HG03066 (cell line): ENCODE results near the gene SYNM.
"Not testable (repeated sequence)": the region's sequence is repeated elsewhere in the genome, so short reads cannot be mapped to it uniquely, and the experiment has no call there.

Experiments
- ATAC-seq: cut with Tn5 transposase; IDR thresholded peaks from one replicate; pipeline ENCODE4 v1.9.1; 2021; ENCODE audit warnings: low read depth; ENCODE audit not compliant: unreplicated experiment

SYNM gene

DNA sequence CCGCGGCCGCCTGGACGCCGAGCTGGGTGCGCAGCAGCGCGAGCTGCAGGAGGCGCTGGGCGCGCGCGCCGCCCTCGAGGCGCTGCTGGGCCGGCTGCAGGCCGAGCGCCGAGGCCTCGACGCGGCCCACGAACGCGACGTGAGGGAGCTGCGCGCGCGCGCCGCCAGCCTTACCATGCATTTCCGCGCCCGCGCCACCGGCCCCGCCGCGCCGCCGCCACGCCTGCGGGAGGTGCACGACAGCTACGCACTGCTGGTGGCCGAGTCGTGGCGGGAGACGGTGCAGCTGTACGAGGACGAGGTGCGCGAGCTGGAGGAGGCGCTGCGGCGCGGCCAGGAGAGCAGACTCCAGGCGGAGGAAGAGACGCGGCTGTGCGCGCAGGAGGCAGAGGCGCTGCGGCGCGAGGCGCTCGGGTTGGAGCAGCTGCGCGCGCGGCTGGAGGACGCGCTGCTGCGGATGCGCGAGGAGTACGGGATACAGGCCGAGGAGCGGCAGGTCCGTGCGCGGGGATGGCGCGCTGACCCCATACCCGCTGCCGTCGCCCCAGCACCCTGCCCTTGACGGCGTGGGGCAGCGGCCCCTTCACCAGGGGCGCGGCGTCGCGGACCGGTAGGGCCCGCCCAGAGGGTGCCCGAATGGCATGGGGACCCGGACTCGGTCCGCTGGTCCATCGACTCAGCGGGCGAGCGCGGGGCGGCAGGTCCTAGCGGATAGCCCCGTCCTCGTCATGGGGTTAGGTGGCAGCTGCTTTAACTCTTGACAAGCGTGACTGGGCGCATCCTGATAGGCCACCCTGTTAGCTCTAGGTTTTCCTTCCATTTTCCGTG, 848 bp downstream of the SYNM start:
- peak; percentile 41 for ATAC-seq

DNA sequence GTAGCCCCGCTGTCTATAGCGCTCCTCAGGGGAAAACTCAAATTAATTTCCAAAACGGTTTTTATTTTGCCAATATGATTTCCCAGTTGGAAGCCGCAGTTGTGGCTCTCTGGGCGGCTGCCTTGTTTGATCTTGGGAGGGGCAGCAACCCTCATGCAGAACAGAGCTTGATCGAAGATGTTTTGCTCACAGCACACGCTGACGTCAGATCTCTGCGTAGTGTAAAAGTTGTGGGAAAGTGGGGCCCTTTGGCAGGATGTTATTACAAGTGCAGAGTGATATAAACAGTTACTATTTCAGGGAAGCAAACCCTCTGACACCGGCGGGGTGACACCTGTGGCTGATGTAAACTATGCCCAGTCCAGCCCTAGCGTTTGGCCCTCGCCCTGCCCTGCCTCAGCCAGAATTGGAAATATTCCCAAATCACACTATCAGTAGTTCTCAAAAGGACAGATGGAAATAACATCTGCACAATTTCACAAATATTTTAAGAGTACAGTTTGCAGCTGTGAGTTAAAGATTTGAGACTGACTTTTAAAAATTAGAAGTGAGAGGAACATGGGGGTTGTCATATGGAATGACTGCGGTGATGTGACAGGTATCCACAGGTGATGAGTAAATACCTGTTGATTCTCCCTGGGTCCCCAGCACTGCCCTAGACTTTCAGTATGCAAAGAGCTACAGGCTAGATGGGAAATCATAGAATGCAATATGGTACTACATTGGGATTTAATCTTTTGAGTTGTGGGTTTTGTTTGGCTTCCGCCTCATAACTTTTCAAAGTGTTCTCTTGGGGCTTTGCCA, 1.7 kb downstream of the SYNM start:
- ATAC-seq, result no peak

DNA sequence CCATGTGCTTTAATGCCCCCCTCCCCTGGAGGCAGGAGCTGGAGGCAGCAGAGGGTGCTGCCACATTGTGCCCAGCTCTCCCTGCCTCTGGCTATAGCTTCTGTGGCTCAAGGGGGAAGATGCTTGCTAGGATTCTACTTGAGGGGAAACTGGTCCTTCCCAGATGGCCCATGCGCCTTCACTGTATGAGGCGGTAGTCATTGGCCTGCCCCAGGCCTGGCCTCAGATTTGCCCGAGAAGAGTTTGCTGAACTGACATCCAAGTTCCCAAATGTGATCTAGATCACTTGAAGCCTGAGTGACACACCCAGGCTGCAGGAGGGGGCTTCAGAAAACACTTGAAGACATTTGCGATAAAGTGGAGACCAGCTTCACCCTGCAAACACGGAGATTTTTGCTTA, 4.1 kb downstream of the SYNM start:
- ATAC-seq, result no peak

DNA sequence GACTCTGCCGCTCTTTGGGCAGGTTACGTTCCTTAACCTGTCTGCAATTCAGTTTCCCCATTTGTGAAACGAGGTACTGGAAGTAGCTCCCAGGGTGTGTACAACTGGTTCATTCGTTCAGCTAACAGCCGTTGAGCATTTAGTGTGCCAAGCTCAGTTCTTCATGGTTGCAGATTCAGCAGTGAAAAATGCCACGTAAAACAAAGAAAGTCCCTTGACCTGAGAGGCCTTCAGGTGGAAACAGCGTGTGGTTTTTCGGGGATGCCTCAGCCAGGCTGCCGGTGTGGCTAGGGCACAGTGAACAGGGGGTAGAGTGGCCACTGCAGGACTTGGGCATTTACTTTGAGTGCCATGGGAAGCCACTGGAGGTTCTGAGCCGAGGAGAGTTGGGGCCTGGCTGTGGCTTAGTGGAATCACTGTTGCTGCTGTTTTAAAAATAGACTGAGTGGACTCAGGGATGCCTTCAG, 4.7 kb downstream of the SYNM start:
- ATAC-seq, result no peak

DNA sequence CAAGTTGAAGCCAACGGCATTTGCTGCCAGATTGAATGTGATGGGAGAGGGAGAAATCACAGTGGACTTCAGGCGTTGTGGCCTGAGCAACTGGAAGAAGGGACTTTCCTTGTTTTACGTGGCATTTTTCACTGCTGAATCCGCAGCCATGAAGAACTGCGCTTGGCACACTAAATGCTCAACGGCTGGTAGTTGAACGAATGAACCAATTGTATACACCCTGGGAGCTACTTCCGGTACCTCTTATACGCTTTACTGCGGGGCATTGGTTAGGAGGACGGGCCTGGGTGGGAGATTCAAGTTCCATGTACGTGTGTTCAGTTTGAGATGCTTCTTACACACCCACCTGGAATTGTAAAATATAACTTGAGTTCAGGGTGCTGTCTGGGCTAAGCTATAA, 5.2 kb downstream of the SYNM start:
- ATAC-seq, result no peak

DNA sequence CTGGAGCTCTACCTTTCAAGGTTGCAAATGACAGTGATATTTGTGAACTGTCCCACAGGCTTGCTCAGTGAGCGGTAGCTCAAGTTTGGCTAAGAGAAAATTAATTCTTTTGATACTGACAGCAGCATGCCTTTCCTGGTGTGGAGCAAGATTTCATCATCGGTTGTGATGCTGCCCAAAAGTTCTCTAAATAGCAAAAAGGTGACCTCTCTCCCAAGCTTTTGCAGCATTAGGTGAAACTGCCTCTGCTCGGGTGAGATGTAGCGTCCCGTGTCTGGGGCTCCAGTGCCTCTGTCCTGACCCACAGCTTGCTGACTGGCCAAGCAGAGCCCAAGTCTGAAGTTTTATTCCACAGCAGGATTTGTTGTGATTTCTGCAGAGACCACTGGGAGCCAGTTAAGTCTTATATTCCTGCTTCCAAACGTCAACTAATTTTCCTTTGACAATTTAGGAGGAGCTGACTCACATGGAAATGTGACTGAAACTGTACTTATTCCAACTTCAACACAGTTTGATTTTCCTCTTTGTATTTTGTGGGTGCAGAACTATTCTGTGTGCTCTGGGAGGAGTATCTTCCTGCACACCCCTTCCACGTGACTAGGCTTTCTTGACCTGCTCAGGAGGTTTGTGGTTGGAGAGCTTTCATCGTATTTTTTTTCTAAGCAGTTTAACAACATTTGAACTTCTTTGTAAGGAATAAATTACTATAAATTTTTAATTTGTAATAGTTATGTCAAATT, 5.9 kb downstream of the SYNM start:
- ATAC-seq, result no peak

DNA sequence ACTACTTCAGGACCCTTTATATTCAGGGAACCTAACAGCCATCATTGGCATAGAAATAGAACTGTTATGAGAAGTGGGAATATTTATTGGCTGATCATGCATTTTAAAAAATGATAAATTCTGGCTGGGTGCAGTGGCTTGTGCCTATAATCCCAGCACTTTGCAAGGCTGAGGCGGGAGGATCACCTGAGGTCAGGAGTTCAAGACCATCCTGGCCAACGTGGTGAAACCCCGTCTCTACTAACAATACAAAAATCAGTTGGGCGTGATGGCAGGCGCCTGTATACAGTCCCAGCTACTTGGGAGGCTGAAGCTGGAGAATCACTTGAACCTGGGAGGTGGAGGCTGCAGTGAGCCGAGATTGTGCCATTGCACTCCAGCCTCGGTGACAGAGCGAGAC, 6.8 kb downstream of the SYNM start:
- ATAC-seq, result not testable (repeated sequence)

DNA sequence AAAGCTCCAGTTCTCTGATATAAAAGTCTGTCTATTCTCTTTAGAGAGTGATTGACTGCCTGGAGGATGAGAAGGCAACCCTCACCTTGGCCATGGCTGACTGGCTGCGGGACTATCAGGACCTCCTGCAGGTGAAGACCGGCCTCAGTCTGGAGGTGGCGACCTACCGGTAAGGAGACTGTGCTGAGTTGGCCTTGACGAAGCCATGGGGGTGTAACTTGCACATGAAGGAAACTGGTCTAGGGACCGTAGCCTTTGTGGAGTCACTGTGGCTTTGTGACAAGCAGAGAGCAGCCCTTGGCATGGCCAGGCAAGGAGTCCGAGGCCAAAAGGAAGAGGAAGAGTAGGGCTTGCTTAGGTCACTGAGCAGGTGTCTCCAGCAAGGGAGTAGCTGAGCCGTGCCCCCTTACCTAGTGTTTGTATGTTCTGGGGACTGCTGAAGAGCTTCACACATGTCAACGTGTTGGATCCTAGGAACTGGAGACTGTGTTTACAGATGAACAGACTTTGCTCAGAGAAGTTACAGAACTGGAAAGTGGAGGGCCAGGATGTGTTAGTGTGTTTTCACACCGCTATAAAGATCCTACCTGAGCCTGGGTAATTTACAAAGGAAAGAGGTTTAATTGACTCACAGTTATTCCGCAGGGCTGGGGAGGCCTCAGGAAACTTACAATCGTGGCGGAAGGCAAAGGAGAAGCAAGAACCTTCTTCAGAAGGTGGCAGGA, 8.8 kb downstream of the SYNM start:
- no peak for ATAC-seq

DNA sequence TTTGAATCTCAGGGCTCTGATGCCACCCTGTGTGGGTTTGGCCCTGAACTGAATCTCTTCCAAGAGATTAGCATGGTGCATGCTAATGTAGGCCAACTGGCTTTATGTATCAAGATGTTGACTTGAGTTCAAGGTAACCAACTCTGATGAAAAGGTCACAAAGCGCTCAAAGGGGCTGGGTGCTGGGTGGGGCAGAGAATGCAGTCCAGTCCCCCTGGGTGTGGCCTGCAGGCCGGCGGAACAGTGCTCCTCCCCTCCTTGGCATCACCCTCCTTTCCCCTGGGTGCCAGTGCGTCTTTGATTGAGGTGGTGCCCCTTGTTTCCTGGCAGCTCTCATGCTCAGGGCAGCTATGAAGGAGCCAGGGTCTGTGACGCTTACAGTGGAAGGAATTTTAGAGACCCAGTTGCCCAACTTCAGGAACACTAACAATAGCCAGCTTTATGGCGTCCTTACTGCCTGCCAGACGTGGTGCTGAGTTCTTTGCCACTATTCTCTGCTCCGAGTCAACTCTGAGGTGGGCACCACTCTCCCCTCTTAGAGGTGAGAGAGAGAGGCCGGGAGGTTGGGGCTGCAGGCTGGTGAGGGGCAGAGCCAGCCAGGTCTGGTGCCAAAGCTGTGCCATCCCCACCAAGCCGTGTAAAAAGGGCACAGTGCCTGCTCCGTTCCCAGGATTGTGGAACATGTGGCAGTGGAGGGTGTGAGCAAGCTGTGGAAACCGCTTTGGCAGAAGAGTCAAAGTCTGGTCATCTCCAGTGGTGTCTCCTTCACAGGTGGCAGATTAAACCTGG, 9.8 kb downstream of the SYNM start:
- ATAC-seq, result no peak

DNA sequence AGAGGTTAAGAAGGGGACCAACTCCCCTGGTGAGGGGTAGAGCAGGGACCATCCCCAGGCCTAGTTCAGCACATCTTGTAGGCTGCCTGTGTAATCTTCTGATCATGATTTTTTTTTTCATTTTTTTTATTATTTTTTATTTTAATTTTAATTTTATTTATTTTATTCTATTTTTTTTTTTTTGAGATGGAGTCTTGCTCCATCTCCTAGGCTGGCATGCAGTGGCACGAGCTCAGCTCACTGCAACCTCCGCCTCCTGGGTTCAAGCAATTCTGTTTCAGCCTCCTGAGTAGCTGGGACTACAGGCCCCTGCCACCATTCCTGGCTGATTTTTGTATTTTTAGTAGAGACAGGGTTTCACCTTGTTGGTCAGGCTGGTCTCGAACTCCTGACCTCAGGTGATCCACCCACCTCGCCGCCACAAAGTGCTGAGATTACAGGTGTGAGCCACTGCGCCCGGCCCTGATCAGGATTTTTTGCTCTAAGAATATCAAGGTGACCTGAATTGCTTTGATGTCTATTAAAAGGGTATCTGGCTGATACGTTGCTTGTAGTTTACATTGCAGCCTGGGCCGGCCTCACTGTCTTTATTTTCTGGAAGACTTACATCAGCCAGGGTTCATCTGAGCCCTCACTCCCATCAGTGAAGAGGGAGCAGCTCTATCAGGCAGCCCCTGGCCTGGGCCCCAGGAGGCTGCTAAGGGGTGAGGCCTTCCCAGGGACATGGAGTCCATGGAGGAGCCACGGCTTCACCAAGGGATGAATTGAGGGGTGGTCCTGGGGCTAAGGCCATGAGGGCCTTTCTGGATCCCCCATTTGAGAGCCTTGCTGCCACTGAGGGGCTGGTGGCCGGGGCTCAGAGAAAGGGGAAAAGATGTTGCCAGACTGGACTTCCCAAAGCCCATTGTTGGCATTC, 10.7 kb downstream of the SYNM start:
- no peak for ATAC-seq

DNA sequence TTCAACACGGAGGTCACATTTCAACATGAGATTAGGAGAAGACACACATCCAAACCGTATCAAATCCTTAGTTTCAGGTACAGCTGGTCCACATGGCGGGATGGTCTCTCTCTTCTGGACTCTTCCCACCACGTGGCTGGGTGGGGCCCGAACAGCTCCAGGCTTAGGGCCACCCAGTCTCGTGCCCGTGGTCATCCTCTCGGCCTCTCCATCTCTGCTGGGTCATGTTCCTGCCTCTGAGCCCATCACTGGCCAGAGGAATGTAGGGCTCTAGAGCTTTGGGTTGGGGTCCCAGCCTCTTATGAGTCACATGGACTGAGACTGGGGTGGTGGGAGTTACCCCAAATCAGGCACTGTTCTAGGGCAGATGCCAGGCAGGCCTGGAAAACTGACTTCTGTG, 12.2 kb downstream of the SYNM start:
- no peak for ATAC-seq

DNA sequence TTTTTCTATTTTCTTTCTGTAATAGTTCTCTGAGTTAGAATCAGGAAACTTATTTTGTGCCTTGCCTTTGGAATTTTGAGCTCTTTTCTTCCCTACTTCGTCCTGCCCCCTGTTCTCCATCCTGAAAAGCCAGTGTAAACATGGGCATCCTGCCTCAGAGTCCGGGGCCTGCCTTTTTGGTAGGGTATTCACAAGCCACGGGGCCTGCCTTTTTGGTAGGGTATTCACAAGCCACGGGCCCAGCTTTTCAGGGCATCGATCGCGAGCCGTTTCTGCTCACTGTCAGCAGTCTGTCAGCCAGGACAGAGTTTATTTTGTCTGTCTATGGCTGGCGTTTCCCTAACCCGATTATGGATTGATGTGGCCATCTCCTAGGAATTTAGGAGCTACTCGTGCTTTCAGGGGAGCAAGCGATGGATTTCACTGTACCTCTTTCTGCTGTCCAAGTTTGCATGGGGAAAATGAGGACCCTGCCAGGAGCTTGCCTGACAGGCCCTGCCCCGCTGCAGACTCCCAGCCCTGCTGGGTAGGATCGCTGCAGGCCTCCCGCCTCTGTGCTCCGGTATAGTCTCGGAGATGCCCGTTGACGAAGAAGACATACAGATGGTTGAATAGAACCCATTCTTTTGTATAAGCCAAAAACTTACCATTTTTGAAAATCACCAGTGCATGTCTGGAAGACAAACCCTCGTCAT, 12.8 kb downstream of the SYNM start:
- no peak for ATAC-seq

DNA sequence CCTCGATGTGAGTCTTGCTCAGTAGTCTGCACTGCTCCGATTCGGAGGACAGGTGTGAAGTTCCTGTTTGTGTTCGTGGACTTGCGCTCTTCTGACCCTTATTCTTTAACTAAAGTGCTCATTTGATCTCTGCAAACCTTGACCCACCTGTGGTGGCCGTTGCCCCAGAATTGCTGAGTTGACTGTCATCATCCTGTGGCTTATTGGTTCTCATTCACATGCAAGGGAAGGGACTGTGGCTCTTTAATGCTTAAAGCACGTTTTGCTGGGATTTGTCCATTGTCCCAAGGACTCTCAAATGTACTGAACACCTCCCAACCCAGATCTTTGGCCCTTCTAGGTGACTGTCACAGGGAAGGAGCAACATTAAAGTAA, 13.4 kb downstream of the SYNM start:
- ATAC-seq, result no peak

DNA sequence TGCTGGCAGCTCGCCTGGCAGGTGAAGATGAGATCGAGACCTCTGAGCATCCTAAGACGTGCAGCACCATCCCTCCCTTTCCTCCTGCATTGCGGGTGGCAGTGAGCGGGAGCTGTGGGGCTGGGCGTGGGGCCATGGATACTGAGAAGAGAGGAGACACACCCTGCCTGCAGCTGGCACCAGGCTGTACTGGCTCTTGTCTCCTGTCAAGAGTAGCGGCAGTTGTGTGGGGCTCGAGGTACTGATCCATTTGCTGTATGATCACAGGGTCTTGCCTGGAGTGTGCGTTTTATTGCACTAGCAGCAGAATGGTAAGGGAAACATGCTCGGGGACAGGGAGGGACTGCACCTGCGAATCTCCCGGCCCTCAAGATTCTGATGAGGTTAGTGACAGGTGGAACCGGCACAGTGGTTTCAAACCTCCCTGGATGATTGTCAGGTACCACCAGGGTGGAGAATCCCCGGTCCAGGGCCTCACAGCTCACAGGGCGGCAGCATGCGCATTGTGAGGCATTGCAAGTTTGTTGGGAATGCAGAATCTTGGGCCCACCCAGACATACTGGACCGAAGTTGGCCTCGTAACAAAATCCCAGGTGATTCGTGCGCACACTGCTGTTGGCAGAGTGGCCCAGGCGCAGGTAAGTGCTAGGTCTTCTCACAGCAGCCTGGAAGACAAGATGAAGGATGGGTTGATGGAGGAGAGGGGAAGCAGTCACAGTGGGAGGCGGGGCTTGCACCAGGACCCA, 14.1 kb downstream of the SYNM start:
- no peak for ATAC-seq

DNA sequence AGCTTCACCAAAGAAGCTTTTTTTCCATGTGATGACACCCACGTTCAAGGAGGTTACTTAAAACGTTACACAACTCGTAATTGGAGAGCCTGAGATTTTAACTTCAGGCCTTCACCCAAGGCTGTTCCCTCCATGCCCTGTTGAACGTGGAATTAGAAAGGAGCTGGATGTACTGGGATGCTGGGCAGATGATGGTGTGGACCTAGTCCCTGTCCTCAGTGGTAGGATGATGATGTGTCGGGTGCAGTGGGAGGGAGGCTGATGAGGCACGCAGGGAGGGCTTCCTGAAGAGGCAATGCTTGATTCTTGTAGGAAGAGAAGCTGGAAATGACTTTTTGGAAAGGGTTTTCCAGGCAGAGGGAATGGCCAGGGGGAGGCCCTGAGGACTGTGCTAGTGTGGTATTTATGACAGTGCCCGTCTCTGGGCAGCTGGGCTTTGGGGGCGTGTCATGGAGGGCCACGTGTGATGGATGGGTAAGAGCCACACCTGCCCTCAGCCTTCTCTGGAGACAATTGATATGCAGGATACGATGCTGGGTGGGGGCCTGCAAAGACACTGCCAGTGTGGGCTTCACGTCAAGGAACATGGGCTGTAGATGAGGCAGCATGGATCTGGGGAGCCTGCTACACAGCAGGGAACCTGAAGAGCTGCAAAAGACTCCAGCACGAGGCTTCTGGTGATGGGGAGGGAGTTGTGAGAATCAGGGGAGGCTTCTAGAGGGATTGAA, 15.3 kb downstream of the SYNM start:
- ATAC-seq, result no peak

DNA sequence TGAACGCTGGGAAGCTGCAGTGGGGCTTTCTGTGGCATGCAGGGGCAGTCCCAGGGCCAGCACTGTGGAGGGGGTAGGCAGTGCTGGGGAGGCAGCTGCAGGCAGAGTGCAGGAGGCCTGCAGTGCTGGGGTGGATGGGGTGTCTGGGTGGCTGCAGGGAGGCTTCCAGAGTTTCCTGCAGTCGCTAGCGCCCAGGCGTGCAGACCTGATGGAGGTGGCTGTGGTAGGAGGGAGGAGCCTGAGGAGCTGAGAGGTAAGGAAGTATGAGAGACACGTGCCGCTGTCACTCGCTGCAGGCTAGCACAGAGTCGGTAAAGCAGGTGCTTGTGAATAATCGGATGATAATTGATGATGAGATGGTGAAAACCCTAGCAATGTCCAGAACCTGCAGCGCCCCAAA, 16.3 kb downstream of the SYNM start:
- ATAC-seq, result no peak
